DMS153 treated with DMSO at 0.1 percent for 48 hours (cell line): Measurements from ENCODE around the gene TAPBP.
A peak's percentile ranks its signal among the peaks of the same experiment; 100 is the strongest.

Experiments
- DNase-seq: peaks from one replicate; lab custom pipeline; 2025; ENCODE audit not compliant: unreplicated experiment; lab: John Stamatoyannopoulos, UW

Gene TAPBP

DNA sequence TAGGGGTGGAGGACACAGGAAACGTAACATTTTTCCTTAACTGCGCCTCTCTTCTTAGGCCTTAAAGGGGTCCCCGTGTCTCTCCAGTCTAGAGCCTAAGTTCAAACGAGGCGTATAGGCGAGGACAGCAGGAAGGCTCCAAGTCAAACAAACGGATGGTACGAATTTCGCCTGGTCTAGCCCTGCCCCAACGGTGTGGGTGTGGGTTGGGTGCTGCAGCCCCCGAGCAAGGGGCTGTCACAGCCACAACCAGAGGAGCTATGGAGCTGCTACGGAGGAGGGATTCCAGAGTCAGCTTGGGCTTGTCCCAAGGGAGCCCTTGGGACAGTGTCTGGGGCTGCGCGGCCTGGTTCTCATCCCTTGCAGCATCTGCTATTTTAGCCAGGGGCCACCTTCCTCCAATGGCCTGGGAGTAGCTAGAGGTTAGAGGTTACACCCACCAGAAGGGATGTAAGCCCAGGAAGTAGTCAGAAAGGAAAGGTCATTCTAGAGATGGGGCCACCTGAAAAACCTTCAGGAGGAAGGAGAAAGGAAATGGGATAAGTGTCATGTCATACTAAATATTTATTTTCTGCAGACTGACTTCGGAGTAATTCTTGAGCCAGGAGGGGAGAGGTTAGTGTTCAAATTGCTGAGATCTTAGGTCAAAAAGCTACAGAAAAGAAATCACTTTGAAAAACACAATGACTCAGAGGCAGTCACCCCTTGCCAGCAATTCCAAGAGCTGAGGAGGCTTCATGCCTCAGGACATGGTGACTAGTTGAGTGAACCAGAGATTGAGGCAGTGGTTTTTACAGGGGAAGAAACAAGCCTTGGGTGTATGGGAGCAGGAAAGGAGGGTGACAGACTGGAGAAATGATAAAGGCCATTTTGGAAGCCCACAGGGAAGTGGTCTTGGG lies 63.9 kb downstream of the TAPBP start:
- peak; percentile 11 for DNase-seq
